Neural cell (in vitro differentiated cells): ENCODE data around the gene EHMT1. TPM values are rescaled to one million over a fixed set of nuclear protein-coding genes. Genes with fewer than 3 reads are reported as not detected.

Experiments used
- H2AFZ ChIP-seq: fragments of 200-600, 300-800 bp; sonication (generic), shearing (Covaris generic); 2 replicates; pipeline ENCODE4 v1.6.0; 2014; ENCODE audit warnings: low read depth, mild to moderate bottlenecking, antibody characterized with exemption, low read length, moderate library complexity
- H3F3A ChIP-seq: fragments of 200-600 bp; shearing (Covaris generic); 2 replicates; pipeline ENCODE4 v1.6.1; 2016; ENCODE audit warnings: mild to moderate bottlenecking, moderate library complexity, mixed read lengths, antibody characterized with exemption, low read length; ENCODE audit not compliant: insufficient read depth, poor library complexity, severe bottlenecking
- H3K27ac ChIP-seq: fragments of 200-600, 300-800 bp; sonication (generic), shearing (Covaris generic); 2 replicates; pipeline ENCODE4 v1.5.1; 2014; ENCODE audit warnings: mild to moderate bottlenecking, low read length, moderate library complexity
- H3K27me3 ChIP-seq: fragments of 300-800, 200-600 bp; sonication (generic), shearing (Covaris generic); 2 replicates; pipeline ENCODE4 v1.6.0; 2014; ENCODE audit warnings: mild to moderate bottlenecking, low read depth, low read length, moderate library complexity; ENCODE audit not compliant: insufficient read depth
- H3K36me3 ChIP-seq: fragments of 300-800, 200-600 bp; sonication (generic), shearing (Covaris generic); 2 replicates; pipeline ENCODE4 v1.5.1; 2014; ENCODE audit warnings: mild to moderate bottlenecking, antibody characterized with exemption, low read length, moderate library complexity; ENCODE audit not compliant: insufficient read depth
- H3K4me2 ChIP-seq: fragments of 300-800, 200-600 bp; sonication (generic), shearing (Covaris generic); 2 replicates; pipeline ENCODE4 v1.6.0; 2014; ENCODE audit warnings: mild to moderate bottlenecking, low read length
- H3K4me3 ChIP-seq: fragments of 300-800, 200-600 bp; sonication (generic), shearing (Covaris generic); 2 replicates; pipeline ENCODE4 v1.5.1; 2014; ENCODE audit warnings: mild to moderate bottlenecking, low read length, moderate library complexity
- H3K79me2 ChIP-seq: fragments of 200-600 bp; shearing (Covaris generic); replicated peaks from 2 replicates; pipeline ENCODE4 v1.6.0; 2014; ENCODE audit warnings: mild to moderate bottlenecking, low read length, moderate library complexity; ENCODE audit not compliant: insufficient read depth
- H3K9ac ChIP-seq: fragments of 300-800, 200-600 bp; sonication (generic), shearing (Covaris generic); 2 replicates; pipeline ENCODE4 v1.6.1; 2016; ENCODE audit warnings: mild to moderate bottlenecking, low read length, mixed read lengths
- H3K9me2 ChIP-seq: fragments of 200-600 bp; shearing (Covaris generic); 2 replicates; pipeline ENCODE4 v1.6.1; 2016; ENCODE audit warnings: mild to moderate bottlenecking, low read length, mixed read lengths; ENCODE audit not compliant: insufficient read depth
- H3K9me3 ChIP-seq: fragments of 200-600, 300-800 bp; sonication (generic), shearing (Covaris generic); 2 replicates; pipeline ENCODE4 v1.6.1; 2016; ENCODE audit warnings: mild to moderate bottlenecking, mixed run types, low read length, moderate library complexity, mixed read lengths
- H4K20me1 ChIP-seq: fragments of 200-600 bp; shearing (Covaris generic); 2 replicates; pipeline ENCODE4 v1.6.1; 2016; ENCODE audit warnings: mild to moderate bottlenecking, mixed run types; ENCODE audit not compliant: insufficient read depth
- EP300 ChIP-seq: fragments of 450-650 bp; conservative IDR thresholded peaks from 2 replicates; pipeline ENCODE4 v1.6.1; 2014; ENCODE audit warnings: antibody characterized with exemption, mild to moderate bottlenecking, moderate library complexity; ENCODE audit not compliant: poor library complexity, severe bottlenecking
- EZH2 ChIP-seq: fragments of 200-600, 300-800 bp; shearing (Covaris generic), sonication (generic); IDR thresholded peaks from 2 replicates; pipeline ENCODE4 v1.6.1; 2014; ENCODE audit warnings: antibody characterized with exemption, low read length, borderline replicate concordance, mild to moderate bottlenecking; ENCODE audit not compliant: insufficient read depth, poor library complexity, severe bottlenecking
- MXI1 ChIP-seq: fragments of 450-650 bp; conservative IDR thresholded peaks from 2 replicates; pipeline ENCODE4 v1.6.1; 2014; ENCODE audit warnings: antibody characterized with exemption, mild to moderate bottlenecking; ENCODE audit not compliant: poor library complexity, severe bottlenecking
- POLR2AphosphoS5 ChIP-seq: IDR thresholded peaks from 2 replicates; pipeline ENCODE4 v1.6.1; 2012
- RAD21 ChIP-seq: fragments of 450-650 bp; conservative IDR thresholded peaks from 2 replicates; pipeline ENCODE4 v1.6.1; 2014; ENCODE audit warnings: antibody characterized with exemption, mild to moderate bottlenecking, moderate library complexity
- SMC3 ChIP-seq: fragments of 450-650 bp; conservative IDR thresholded peaks from 2 replicates; pipeline ENCODE4 v1.6.1; 2014; ENCODE audit warnings: antibody characterized with exemption, mild to moderate bottlenecking, moderate library complexity; ENCODE audit not compliant: poor library complexity
- TAF1 ChIP-seq: IDR thresholded peaks from 2 replicates; pipeline ENCODE4 v1.6.1; 2012; ENCODE audit warnings: low read depth
- polyA plus RNA-seq: library from polyadenylated mRNA; depleted of rRNA; stranded (reverse); fragments of >200 nt; gene quantifications from 2 replicates; pipeline ENCODE4 v1.2.3, GENCODE V29; 2014
- TF ChIP-seq, protein P1 (sequence below): IDR thresholded peaks from 2 replicates; pipeline ENCODE4 v1.6.1; 2012; ENCODE audit warnings: borderline replicate concordance
- TF ChIP-seq, protein P2 (sequence below): fragments of 450-650 bp; IDR thresholded peaks from 2 replicates; pipeline ENCODE4 v1.5.1; 2014; ENCODE audit warnings: antibody characterized with exemption, mild to moderate bottlenecking, moderate library complexity; ENCODE audit not compliant: poor library complexity, severe bottlenecking

The EHMT1 gene
- polyA plus RNA-seq, 1 donor from 2014 or later = 53.0 TPM

DNA sequence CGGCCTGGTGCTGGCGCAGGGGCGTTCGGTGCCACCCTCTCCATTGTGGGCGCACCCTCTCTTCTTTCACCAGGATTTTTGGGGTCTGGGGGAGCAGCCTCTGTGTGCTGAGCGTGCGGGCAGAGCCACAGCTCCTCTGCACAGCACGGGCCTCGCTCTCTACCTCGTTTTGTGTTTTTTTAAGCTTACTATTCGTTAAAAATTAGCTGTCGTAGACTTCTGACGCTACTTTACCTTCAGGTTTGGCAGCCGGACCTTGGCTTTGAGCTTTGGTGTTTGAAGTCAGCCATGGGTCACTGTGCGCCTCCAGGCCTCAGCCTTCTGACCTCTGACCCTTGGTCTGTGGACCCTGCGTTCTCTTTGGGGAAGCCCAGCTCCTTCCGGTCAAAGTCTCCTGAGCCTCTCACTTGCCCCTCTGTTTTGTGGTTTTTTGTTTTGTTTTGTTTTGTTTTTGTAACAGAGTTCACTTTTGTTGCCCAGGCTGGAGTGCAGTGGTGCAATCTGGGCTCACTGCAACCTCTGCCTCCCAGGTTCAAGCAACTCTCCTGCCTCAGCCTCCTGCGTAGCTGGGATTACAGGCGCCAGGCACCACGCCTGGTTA lies 170.6 kb downstream of the EHMT1 start:
- Histone ChIP-seq H3K9me2 (no peaks in the 10 kb centered on the region), H3K27ac (no peak overlapping the region), H3K79me2 (no peaks in the 10 kb centered on the region), H3K36me3 (no peaks in the 10 kb centered on the region), H4K20me1 (no peaks in the 10 kb centered on the region), H3K27me3 (no peaks in the 10 kb centered on the region), H3K4me3 (no peak overlapping the region), H3K9ac (no peak overlapping the region), H3K4me2 (no peak overlapping the region), H3F3A (no peaks in the 10 kb centered on the region), H3K9me3 (no peaks in the 10 kb centered on the region), H2AFZ (no peak overlapping the region)
- TF ChIP-seq POLR2AphosphoS5 = no peak
- no peak for TF ChIP-seq SMC3
- no peak for TF ChIP-seq TAF1
- TF ChIP-seq RAD21 = no peak
- TF ChIP-seq, protein P1, sequence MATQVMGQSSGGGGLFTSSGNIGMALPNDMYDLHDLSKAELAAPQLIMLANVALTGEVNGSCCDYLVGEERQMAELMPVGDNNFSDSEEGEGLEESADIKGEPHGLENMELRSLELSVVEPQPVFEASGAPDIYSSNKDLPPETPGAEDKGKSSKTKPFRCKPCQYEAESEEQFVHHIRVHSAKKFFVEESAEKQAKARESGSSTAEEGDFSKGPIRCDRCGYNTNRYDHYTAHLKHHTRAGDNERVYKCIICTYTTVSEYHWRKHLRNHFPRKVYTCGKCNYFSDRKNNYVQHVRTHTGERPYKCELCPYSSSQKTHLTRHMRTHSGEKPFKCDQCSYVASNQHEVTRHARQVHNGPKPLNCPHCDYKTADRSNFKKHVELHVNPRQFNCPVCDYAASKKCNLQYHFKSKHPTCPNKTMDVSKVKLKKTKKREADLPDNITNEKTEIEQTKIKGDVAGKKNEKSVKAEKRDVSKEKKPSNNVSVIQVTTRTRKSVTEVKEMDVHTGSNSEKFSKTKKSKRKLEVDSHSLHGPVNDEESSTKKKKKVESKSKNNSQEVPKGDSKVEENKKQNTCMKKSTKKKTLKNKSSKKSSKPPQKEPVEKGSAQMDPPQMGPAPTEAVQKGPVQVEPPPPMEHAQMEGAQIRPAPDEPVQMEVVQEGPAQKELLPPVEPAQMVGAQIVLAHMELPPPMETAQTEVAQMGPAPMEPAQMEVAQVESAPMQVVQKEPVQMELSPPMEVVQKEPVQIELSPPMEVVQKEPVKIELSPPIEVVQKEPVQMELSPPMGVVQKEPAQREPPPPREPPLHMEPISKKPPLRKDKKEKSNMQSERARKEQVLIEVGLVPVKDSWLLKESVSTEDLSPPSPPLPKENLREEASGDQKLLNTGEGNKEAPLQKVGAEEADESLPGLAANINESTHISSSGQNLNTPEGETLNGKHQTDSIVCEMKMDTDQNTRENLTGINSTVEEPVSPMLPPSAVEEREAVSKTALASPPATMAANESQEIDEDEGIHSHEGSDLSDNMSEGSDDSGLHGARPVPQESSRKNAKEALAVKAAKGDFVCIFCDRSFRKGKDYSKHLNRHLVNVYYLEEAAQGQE = no peak
- no peak for TF ChIP-seq EZH2
- TF ChIP-seq, protein P2, sequence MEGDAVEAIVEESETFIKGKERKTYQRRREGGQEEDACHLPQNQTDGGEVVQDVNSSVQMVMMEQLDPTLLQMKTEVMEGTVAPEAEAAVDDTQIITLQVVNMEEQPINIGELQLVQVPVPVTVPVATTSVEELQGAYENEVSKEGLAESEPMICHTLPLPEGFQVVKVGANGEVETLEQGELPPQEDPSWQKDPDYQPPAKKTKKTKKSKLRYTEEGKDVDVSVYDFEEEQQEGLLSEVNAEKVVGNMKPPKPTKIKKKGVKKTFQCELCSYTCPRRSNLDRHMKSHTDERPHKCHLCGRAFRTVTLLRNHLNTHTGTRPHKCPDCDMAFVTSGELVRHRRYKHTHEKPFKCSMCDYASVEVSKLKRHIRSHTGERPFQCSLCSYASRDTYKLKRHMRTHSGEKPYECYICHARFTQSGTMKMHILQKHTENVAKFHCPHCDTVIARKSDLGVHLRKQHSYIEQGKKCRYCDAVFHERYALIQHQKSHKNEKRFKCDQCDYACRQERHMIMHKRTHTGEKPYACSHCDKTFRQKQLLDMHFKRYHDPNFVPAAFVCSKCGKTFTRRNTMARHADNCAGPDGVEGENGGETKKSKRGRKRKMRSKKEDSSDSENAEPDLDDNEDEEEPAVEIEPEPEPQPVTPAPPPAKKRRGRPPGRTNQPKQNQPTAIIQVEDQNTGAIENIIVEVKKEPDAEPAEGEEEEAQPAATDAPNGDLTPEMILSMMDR = no peak
- no peak for TF ChIP-seq EP300
- no peak for TF ChIP-seq MXI1

DNA sequence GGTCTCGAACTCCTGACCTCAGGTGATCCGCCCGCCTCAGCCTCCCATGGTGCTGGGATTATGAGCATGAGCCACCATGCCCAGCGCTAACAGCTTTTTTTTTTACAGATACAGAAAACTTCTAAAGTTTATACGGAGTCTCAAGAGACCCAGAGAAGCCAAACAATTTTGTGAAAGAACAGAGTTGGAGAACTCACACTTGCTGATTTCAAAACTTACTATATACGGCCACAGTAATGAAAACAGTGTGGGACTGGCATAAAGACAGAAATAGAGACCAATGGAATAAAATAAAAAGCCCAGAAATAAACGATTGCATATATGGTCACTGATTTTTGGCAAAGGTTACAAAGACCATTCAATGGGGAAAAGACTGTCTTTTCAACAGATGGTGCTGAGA lies 173.1 kb downstream of the EHMT1 start:
- Histone ChIP-seq H3K4me3 (no peak overlapping the region), H3K9me2 (no peaks in the 10 kb centered on the region), H3F3A (no peaks in the 10 kb centered on the region), H3K27ac (no peak overlapping the region), H3K9me3 (no peaks in the 10 kb centered on the region), H3K79me2 (no peaks in the 10 kb centered on the region), H3K27me3 (no peaks in the 10 kb centered on the region), H4K20me1 (no peaks in the 10 kb centered on the region), H2AFZ (no peak overlapping the region), H3K9ac (no peak overlapping the region), H3K36me3 (no peaks in the 10 kb centered on the region), H3K4me2 (no peak overlapping the region)
- TF ChIP-seq MXI1 = no peak
- no peak for TF ChIP-seq RAD21
- TF ChIP-seq EZH2 = no peak
- TF ChIP-seq, protein P1 = no peak
- TF ChIP-seq TAF1 = no peak
- TF ChIP-seq EP300 = no peak
- TF ChIP-seq SMC3 = no peak
- TF ChIP-seq, protein P2 = no peak
- no peak for TF ChIP-seq POLR2AphosphoS5
